HepG2 (cell line): ENCODE results near the gene RABL6. TPM values are rescaled to one million over a fixed set of nuclear protein-coding genes. Genes with fewer than 3 reads are reported as not detected.

Experiments used
- ADNP ChIP-seq: sonication (generic); formaldehyde crosslinking; IDR thresholded peaks from 2 replicates; pipeline ENCODE4 v1.4.0; 2020; ENCODE audit warnings: missing genetic modification reagents
- AHDC1 ChIP-seq: sonication (generic); formaldehyde crosslinking; IDR thresholded peaks from 2 replicates; pipeline ENCODE4 v1.5.1; 2020; ENCODE audit warnings: mild to moderate bottlenecking, missing genetic modification reagents, borderline replicate concordance
- ATRX ChIP-seq: sonication (generic); formaldehyde crosslinking; IDR thresholded peaks from 2 replicates; pipeline ENCODE4 v1.4.0; 2020; ENCODE audit warnings: missing genetic modification reagents, borderline replicate concordance
- BRF2 ChIP-seq: sonication (generic); formaldehyde crosslinking; IDR thresholded peaks from 2 replicates; pipeline ENCODE4 v1.8.1; 2022; ENCODE audit warnings: mild to moderate bottlenecking, missing genetic modification reagents
- DBP ChIP-seq: sonication (generic); formaldehyde crosslinking; IDR thresholded peaks from 2 replicates; pipeline ENCODE4 v1.4.0; 2020; ENCODE audit warnings: missing genetic modification reagents; ENCODE audit errors: not compliant biosample characterization
- DDIT3 ChIP-seq: sonication (generic); formaldehyde crosslinking; IDR thresholded peaks from 2 replicates; pipeline ENCODE4 v1.4.0; 2020; ENCODE audit warnings: mild to moderate bottlenecking, missing genetic modification reagents
- EHMT2 ChIP-seq: fragments of 200-600 bp; sonication (generic); IDR thresholded peaks from 2 replicates; pipeline ENCODE4 v1.7.0; 2017; ENCODE audit warnings: antibody characterized with exemption, low read depth, low read length, borderline replicate concordance
- GLI4 ChIP-seq: sonication (generic); formaldehyde crosslinking; IDR thresholded peaks from 2 replicates; pipeline ENCODE4 v1.5.1; 2020; ENCODE audit warnings: missing genetic modification reagents, mild to moderate bottlenecking, moderate library complexity, borderline replicate concordance
- HCFC1 ChIP-seq: fragments of 150-350 bp; IDR thresholded peaks from 2 replicates; pipeline ENCODE4 v1.6.1; 2014; ENCODE audit warnings: low read depth, low read length
- HNRNPL ChIP-seq: fragments of 200-400 bp; formaldehyde crosslinking; IDR thresholded peaks from 2 replicates; pipeline ENCODE4 v1.6.1; 2017; ENCODE audit warnings: mild to moderate bottlenecking, low read depth, low read length
- POLR2A ChIP-seq, 2 experiments: IDR thresholded peaks; 2 replicates each; pipeline ENCODE4 v1.6.1; 2011; ENCODE audit warnings: low read depth in 2 of 2, low read length in 2 of 2, mild to moderate bottlenecking in 1 of 2, moderate library complexity in 1 of 2; ENCODE audit not compliant: insufficient read depth in 1 of 2
- RORA ChIP-seq: sonication (generic); formaldehyde crosslinking; IDR thresholded peaks from 2 replicates; pipeline ENCODE4 v1.5.0; 2020; ENCODE audit warnings: mild to moderate bottlenecking, missing genetic modification reagents, moderate library complexity
- SAP130 ChIP-seq: IDR thresholded peaks from 2 replicates; pipeline ENCODE4 v1.6.1; 2016; ENCODE audit warnings: low read depth
- TAF15 ChIP-seq: fragments of 200-400 bp; formaldehyde crosslinking; IDR thresholded peaks from one replicate; pipeline ENCODE4 v1.6.1; 2018; ENCODE audit warnings: mild to moderate bottlenecking, low read depth, low read length; ENCODE audit not compliant: poor library complexity, severe bottlenecking
- ZBTB3 ChIP-seq: sonication (generic); formaldehyde crosslinking; IDR thresholded peaks from 2 replicates; pipeline ENCODE4 v1.4.0; 2020; ENCODE audit warnings: low read depth, mild to moderate bottlenecking, moderate library complexity, missing genetic modification reagents, borderline replicate concordance
- ZMYM2 ChIP-seq: sonication (generic); formaldehyde crosslinking; IDR thresholded peaks from 2 replicates; pipeline ENCODE4 v1.8.0; 2022; ENCODE audit warnings: mild to moderate bottlenecking, missing genetic modification reagents
- ZNF124 ChIP-seq: sonication (generic); formaldehyde crosslinking; IDR thresholded peaks from 2 replicates; pipeline ENCODE4 v1.4.0; 2020; ENCODE audit warnings: missing genetic modification reagents
- ZNF335 ChIP-seq: sonication (generic); formaldehyde crosslinking; IDR thresholded peaks from 2 replicates; pipeline ENCODE4 v1.4.0; 2020; ENCODE audit warnings: missing genetic modification reagents
- ZNF563 ChIP-seq: sonication (generic); formaldehyde crosslinking; IDR thresholded peaks from 2 replicates; pipeline ENCODE4 v1.8.0; 2022; ENCODE audit warnings: mild to moderate bottlenecking, moderate library complexity, missing genetic modification reagents
- ZNF567 ChIP-seq: sonication (generic); formaldehyde crosslinking; IDR thresholded peaks from 2 replicates; pipeline ENCODE4 v1.8.1; 2023; ENCODE audit warnings: mild to moderate bottlenecking, missing genetic modification reagents, borderline replicate concordance
- polyA plus RNA-seq, 8 experiments: library from polyadenylated mRNA; depleted of rRNA in 3 of 8; stranded (reverse) in 7 of 8; unstranded in 1 of 8; fragments of >200 nt; fragmentation: Illumina TruSeq in 4 of 8; extraction: Trizol in 4 of 8; gene quantifications; 2 replicates each; pipeline versions ENCODE4 v1.2.1 to v1.2.3, GENCODE V29; 2011 to 2016; ENCODE audit warnings: low read depth in 4 of 8, missing spikeins in 1 of 8, mixed read lengths in 1 of 8; ENCODE audit not compliant: insufficient read depth in 1 of 8
- total RNA-seq, 5 experiments: library from RNA; depleted of rRNA; stranded (reverse); fragments of >200 nt; fragmentation: Illumina TruSeq; extraction: Trizol; gene quantifications; 2 replicates each; pipeline ENCODE4 v1.2.3, GENCODE V29; 2016; ENCODE audit warnings: low read depth in 1 of 5

RABL6 gene
- total and polyA plus RNA-seq, 2 of the 13 experiments (the other 11 are each of a cell fraction or from before 2014, with no cell fraction given) = 81.5 to 125 TPM

- TF ChIP-seq ZMYM2 (CRISPR knock-in tag) (no peak), ADNP (CRISPR knock-in tag) (no peak), EHMT2 (no peak), DDIT3 (no peak), ZBTB3 (CRISPR knock-in tag) (0 out of 2 replicates have a peak, but pooled peaks have one; percentile 28), ZNF335 (CRISPR knock-in tag) (no peak), BRF2 (CRISPR knock-in tag) (peak; percentile 64), RORA (CRISPR knock-in tag) (no peak), HCFC1 (no peak), SAP130 (CRISPR knock-in tag) (peak; percentile 68), ZNF124 (peak; percentile 49), DBP (CRISPR knock-in tag) (no peak), GLI4 (CRISPR knock-in tag) (peak; percentile 84; the same call in 1 of the 2 replicates), HNRNPL (0 out of 2 replicates have a peak, but pooled peaks have one; percentile 16), ZNF563 (CRISPR knock-in tag) (peak; percentile 57; the same call in 1 of the 2 replicates), ZNF567 (CRISPR knock-in tag) (peak; percentile 76; the same call in 1 of the 2 replicates), ATRX (CRISPR knock-in tag) (no peak), TAF15 (no peak), POLR2A (IDR thresholded peaks at IDR 0.05; ENCODE audit: insufficient read depth in 1 of 2, low read depth in 2 of 2, low read length in 2 of 2) (peak in 1 of 2 experiments; percentile 52; a peak in 1 of 4 replicates), AHDC1 (no peak)
Observed at GRCh38 chr9:136847826-136848392, 40.2 kb downstream of the RABL6 start (continued).
